OCI-LY1 (cell line): ENCODE results near the gene MCC.

Experiments
- CTCF ChIP-seq: fragments of 200-600 bp; sonication (generic), shearing (Covaris generic); IDR thresholded peaks from 2 replicates; pipeline ENCODE4 v1.5.1; 2017; ENCODE audit warnings: mild to moderate bottlenecking, antibody characterized with exemption, low read length, moderate library complexity, mixed read lengths
- EZH2 ChIP-seq: fragments of 200-600 bp; sonication (generic), shearing (Covaris generic); IDR thresholded peaks from 2 replicates; pipeline ENCODE4 v1.8.0; 2017; ENCODE audit warnings: borderline replicate concordance, mixed run types, mild to moderate bottlenecking, antibody characterized with exemption, low read length, moderate library complexity, mixed read lengths

GRCh38 chr5:113232221-113232620, 256.0 kb downstream of the MCC start:
- no peak for TF ChIP-seq CTCF
- no peak for TF ChIP-seq EZH2
